Stimulated activated CD4-positive, alpha-beta T cell treated with anti-CD3 and anti-CD28 coated beads, Interleukin-12 subunit alpha, Interleukin-12 subunit beta, amount 100 ng/mL, for 24 hours (primary cell): ENCODE measurements around the gene POLL.
"Not testable (repeated sequence)": the region's sequence is repeated elsewhere in the genome, so short reads cannot be mapped to it uniquely, and the experiment has no call there.

Source experiments
- DNase-seq, 2 experiments: peaks; one replicate each; pipeline ENCODE4 v3.0.0-alpha.2; 2020; ENCODE audit warnings: low read depth in 2 of 2

The POLL gene

DNA sequence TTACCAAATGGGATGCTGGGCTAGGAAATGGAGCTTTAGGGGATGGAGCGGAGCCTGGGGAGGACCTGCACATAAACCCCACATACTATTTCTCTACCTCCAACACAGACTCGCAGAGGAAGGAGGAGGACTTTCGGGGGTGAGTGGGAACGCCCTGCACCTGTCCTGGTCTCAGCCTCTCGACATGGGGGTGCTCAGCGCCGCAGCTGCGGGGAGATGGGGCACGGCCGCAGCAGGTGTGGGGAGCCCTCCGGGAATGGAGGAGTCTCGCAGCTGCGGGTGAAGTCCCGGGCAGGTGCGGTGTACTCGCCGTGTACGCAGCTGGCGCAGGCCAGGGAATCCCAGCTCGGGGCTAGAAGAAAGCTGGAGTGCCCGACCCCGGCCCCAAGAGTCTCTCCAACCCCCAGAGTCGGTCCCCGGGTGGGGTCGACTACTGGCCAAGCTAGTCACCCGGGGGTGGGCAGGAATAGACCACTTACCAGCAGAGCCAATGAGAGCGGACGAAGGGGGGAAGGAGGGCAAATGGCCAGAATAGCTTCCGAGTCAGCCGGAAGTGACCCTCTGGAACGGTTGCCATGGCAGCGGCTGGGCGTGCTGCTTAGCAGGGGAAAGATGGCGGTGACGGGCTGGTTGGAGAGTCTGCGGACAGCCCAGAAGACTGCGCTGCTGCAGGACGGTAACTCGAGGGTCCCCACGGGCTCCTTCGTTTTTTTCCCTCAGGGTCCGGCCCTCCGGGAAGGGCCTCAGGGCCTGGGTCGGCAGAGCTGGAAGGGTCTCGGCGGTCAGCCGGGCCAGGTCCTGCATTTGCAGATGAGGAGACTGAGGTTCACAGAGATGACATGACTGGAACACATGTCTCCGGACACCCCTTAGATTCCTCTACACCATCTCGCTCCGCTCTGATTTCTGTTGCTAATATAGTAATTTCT, at the start of gene POLL, which contains the start of gene DPCD:
POLL (minus strand) TSS at position 533 of the 929 bp plus-strand sequence. CDS start 897 bp downstream, outside the sequence.
DPCD (plus strand) TSS at position 597 of the 929 bp plus-strand sequence; CDS start at position 613, 16 bp downstream.
- DNase-seq, result peak; percentile 84 to 93

DNA sequence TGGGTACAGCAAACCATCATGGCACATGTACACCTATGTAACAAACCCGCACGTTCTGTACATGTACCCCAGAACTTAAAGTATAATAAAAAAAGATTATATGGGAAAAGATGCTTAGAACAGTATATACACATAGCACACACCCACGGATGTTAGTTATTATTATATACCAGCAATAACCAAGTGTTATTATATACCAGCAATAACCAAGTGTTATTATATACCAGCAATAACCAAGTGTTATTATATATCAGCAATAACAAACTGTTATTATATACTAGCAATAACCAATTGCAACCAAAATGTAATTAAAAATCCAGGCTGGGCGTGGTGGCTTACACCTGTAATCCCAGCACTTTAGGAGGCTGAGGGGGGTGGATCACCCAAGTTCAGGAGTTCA, 45.5 kb upstream of the POLL start:
- not testable (repeated sequence) for DNase-seq

DNA sequence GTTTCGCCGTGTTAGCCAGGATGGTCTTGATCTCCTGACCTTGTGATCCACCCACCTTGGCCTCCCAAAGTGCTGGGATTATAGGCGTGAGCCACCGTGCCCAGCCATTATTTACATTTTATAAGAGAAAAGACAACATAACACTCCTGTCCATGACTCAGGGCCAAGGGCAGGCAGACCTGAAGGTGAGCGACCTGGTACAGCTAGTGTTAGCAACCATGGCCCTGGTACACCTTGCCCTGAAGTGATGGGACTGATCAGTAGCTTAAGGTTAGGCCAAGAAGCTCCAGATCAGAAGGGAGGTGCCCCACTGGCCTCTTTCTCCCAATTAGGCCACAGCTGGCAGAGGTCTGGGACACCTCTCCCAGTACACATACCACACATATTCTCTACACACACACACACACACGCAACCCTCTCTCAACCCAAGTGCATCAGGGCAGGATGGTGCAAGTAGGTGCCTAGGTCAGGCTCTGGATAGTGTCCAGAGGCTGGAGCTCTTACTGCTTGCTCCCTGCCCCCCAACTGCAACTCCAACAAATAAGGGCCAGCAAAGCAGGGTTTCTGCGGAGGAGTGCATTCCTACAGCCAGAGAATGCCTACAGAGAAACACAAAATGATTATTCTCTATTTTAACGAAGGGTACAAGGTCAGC, 43.9 kb upstream of the POLL start:
- DNase-seq, result no peak

DNA sequence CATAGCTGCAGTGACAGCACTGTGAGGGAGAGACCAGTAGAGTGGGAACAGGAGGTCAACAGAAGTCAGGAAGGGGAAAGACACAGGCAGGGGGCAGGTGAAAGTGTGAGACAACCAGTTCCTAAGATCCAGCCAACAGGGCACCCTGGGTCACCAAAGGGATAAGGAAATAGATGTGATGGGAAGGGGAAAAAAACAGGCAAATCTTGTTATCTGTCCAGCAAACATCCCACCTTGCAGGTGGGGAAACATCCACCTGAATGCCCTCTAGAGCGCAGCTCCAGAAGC, 42.5 kb upstream of the POLL start:
- no peak for DNase-seq

DNA sequence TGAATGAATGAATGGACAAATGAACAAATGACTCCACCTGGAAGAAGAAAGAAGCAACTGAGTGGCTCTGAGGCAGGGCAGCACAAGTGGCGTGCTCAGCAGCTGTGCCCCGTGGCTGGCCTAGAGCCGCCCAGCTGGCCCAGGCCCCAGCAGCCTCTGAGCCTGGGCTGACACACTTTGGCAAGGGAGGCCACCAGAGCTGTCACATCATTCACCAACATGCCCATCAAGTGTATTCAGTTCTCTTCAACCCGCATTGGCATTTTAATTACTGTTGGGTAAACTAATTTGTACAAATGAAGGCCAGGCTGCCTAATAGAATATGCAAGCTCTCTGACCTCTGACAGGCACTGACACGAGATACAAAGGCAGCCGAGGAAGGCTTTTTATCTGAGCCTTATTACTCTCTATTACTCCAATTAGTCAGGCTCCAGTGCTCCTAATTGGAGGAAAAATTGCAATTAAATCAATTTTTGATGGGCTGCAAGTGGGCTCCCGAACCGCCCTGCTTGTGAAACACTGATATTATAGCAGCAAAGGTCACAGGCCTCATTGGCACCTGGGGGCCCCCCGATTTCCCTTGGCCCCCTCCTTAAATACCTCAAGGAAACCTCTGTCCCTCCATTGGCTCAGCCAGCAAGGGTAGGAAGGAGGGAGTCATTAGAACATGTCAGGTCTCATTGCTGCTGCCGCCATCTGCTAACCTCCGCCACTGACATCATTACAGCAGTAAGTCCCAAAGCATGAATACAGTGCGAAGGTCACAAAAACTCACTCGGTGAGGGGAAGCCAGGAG, 42.0 kb upstream of the POLL start:
- no peak for DNase-seq

GRCh38 chr10:101625821-101626412, 37.9 kb upstream of the POLL start:
- DNase-seq, result no peak

DNA sequence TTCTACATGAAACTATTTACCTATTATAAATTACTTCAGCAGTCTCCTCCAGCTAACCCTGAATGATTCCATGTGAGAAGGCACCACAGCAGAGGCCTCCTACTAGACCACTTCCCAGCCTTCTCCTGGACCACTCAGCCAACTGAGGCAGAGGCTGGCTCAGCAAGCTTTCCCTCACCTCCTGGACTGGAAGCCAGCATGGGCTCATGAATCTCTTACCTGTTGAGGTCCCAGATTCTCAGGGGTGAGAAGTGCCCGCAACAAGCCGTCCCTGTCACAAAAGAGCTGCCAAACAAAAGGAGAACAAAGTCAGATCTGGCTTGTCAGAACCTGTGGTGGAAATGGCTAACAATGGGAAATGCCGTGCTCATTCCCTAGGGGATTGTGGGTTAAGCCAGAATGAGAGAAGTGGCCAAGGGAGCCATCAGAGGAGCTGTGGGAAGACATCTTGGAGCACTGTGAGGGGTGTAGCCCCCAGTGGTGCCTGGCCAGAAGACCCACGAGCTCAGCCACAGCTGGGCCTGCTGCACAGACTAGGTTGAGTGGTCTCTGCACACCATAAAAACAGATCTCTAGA, 36.6 kb upstream of the POLL start:
- no peak for DNase-seq

DNA sequence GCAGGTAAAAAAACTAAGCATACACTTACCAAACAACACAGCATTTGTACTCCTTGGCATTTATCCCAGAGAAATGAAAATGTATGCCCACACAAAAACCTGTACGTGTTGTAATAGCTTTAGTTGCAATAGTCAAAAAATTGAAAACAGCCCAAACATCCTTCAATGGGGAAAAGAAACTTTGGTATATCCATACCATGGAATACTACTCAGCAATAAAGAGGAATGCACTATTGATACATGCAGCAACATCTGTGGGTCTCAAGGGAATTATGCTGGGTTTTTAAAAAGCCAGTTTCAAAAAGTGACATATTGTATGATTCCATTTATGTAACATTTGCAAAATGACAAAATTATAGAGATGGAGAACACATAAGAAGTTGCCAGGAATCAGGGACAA, 35.5 kb upstream of the POLL start:
- DNase-seq, result no peak

- DNase-seq, result no peak
Observed at GRCh38 chr10:101619983-101620382, 31.9 kb upstream of the POLL start.

DNA sequence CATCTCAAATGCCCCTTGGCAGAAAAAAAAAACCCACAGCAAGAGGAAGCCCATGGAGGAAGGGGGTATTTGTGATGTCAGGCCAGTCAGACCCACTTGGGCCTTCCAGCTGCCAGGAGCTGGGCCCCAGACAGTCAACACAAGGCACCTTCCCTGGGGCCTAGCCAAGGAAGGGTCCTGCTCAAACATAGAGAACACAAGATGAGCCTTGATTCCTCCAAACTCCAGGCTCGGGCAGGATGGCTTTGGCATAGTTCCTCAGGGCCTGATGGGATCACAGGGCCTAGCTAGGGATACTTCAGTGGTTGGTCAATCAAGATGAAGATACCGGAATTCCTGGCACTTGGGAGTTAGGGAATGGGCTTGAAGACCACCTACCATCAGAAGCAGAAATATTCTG, 30.8 kb upstream of the POLL start:
- no peak for DNase-seq

- DNase-seq, result no peak
Observed at GRCh38 chr10:101617824-101618568, 29.9 kb upstream of the POLL start.

GRCh38 chr10:101617102-101617823, 29.2 kb upstream of the POLL start:
- DNase-seq, result no peak

GRCh38 chr10:101616415-101617101, 28.5 kb upstream of the POLL start:
- no peak for DNase-seq

DNA sequence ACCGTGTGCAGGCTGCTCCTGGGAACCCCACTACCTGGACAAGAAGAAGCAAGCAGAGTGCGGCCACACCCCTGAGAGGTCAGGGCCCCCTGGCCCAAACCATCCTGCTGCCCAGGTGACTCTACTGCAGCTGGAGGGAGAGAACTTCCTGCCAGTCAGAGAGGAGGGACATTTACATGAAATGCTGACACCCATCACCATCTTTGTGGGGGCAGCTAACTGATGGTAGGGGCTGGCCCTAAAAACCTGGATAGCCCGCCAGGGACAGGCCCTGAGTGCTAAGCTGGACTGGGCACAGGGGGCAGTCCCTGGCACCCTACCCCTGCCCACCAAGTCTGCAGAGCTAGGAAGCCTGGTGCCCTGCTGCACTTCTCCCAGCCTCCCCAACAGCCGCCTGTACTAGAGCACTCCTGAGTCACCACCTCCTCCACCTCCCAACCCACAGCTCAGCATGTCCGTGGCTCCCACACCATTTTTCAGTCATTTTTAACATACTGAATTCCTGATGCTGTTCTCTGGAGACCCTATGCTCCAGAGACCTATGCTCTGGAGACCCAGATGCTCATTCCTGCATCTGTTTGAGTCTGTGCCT, 27.6 kb upstream of the POLL start:
- no peak for DNase-seq

- no peak for DNase-seq
Observed at GRCh38 chr10:101614663-101615524, 26.8 kb upstream of the POLL start.

DNA sequence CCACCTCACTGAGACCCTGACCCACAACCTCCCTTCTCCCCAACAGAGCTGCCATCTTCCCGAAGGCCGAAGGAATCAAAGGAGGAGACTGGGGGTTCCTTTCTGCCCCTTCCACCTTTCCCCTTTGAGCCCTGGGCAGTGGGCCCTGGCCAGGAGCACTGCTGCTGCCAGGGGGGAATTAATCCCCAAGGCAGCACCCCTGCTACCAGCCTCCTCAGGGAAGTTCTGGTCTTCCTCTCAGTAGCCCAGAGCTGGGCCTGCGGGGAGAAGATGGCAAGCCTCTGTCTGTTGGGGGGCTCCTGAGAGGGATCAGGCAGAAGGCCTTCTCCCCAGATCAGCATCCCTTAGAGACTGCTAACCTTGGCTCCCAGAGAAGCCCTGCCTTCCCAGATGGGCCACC, 25.6 kb upstream of the POLL start:
- no peak for DNase-seq

DNA sequence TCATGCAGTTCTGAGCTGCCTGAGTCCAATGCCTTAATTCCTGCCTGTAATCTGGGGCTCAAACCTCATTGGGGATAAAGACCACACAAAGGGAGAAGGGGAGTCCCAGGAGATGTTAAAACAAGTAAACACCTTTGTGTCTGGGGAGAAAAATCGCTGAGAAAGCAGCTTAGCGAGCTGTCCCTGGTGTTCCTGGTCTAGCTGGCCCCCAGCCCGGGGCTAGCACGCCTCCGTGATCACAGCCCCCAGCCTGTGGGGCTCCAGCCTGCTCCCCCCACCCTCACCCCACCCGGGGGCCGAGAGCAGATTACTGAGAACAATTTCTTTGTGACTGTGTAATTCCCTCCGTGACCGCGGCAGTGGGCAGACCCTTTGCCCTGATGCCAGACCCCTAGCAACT, 24.8 kb upstream of the POLL start:
- DNase-seq, result no peak

- DNase-seq, result no peak
Observed at GRCh38 chr10:101612086-101612485, 24.0 kb upstream of the POLL start.
